D721Med (cell line): ENCODE measurements around the gene ZNF311.

Source experiments
- DNase-seq: peaks from one replicate; pipeline ENCODE4 v3.0.0; 2011; ENCODE audit warnings: low spot score; ENCODE audit not compliant: insufficient read length
- FAIRE-seq: peaks from 2 replicates; lab custom pipeline; 2011; peaks lifted over from hg19 to GRCh38; lab: Jason Lieb, UNC
- TF ChIP-seq, protein P1 (sequence below): IDR thresholded peaks from 2 replicates; pipeline ENCODE4 v1.5.1; 2012; ENCODE audit warnings: mild to moderate bottlenecking, control low read depth; ENCODE audit not compliant: insufficient read depth; ENCODE audit errors: missing control alignments

The ZNF311 gene

DNA sequence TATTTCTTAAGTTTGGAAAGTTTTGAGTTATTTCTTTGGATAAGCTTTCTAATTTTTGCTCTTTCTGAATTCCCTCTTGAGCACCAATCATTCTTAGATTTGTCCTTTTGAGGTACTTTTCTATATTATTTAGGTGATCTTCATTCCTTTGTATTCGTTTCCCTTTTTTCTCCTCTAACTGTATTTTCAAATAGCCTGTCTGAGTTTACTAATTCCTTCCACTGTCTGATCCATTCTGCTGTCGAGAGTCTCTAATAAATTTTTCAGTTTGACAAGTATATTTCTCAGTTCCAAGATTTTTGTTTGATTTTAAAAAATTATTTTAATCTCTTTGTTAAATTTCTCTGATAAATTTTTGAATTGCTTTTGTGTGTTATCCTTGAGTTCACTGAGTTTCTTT lies 16.3 kb upstream of the ZNF311 start:
- FAIRE-seq (no peak), DNase-seq (no peak)

DNA sequence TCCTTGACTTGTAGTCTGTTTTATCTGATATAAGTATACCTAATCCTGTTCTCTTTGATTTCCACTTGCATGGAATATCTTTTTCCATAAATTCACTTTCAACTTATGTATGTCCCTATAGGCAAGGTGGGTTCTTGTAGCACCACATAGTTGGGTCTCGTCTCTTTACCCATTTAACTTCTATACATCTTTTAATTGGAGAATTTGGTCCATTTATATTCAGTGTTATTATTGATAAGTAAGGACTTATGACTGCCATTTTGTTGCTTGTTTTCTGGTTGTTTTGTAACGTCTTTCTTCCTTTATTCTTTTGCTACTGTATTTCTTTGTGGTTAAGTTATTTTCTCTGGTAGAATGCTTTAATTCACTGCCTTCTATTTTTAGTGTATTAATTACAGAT lies 14.5 kb upstream of the ZNF311 start:
- TF ChIP-seq, protein P1, sequence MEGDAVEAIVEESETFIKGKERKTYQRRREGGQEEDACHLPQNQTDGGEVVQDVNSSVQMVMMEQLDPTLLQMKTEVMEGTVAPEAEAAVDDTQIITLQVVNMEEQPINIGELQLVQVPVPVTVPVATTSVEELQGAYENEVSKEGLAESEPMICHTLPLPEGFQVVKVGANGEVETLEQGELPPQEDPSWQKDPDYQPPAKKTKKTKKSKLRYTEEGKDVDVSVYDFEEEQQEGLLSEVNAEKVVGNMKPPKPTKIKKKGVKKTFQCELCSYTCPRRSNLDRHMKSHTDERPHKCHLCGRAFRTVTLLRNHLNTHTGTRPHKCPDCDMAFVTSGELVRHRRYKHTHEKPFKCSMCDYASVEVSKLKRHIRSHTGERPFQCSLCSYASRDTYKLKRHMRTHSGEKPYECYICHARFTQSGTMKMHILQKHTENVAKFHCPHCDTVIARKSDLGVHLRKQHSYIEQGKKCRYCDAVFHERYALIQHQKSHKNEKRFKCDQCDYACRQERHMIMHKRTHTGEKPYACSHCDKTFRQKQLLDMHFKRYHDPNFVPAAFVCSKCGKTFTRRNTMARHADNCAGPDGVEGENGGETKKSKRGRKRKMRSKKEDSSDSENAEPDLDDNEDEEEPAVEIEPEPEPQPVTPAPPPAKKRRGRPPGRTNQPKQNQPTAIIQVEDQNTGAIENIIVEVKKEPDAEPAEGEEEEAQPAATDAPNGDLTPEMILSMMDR: no peak
- DNase-seq (no peak), FAIRE-seq (no peak)

More for the DNA sequence above, 16.3 kb upstream of the ZNF311 start:
- TF ChIP-seq, protein P1: no peak

DNA sequence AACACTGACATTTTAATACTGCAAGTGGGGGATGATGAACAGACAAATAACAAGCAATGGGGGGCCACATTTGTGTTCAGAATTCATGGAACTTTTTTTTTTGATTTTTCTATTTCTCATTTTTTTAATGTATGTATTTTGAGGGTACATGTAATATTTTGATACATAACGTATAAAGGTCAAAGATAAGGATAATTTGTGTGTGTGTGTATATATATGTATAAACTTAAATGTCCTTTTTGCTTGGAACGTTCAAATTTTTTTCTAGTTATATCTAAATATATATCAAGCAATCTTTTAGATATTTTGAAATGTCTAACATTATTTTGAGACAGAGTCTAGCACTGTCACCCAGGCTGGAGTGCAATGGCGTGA lies 12.3 kb upstream of the ZNF311 start:
- no peak for DNase-seq
- TF ChIP-seq, protein P1: no peak
- no peak for FAIRE-seq

DNA sequence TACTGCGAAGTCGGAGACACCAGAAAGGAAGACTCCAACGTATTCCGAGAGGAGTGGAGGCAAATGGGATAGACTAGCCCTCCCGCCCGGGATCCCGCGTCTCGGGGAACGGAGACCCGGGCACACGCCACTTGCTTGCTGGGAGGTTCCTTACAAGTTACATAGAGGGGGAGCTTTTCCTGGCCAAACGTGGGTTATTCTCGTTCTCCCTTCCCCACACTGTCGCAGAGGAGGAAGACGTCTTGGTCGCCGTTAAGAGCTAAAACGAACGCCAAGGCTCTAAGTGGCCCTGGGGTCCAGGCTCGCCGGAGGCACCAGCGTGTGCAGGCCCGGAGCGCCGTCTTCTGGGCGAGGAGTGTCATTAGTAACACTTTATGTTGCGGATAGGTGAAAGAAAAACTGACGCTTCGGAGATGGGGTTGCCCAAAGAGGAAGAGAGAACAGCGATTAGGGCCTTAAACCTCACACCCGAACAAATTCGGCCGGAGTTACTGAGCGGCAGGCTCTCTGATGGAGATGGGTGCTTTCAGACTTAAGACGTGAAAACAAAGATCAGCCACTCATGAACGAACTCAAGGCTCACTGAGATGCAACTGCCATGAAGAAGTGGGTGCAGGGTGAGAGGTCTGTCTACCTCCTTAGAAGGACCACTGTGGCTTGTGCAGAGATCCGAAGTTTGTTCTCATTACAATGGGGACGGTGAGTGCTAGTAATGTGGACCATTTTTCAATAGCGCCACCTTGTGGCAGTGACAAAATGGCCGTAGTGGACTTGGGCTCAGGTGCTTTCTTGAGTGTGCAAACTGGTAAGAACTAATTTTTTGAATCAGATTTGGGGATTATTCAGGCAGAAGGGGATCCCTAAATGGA lies 11.7 kb upstream of the ZNF311 start:
- DNase-seq (peak; percentile 36), FAIRE-seq (no peak)
- TF ChIP-seq, protein P1: peak; percentile 86

DNA sequence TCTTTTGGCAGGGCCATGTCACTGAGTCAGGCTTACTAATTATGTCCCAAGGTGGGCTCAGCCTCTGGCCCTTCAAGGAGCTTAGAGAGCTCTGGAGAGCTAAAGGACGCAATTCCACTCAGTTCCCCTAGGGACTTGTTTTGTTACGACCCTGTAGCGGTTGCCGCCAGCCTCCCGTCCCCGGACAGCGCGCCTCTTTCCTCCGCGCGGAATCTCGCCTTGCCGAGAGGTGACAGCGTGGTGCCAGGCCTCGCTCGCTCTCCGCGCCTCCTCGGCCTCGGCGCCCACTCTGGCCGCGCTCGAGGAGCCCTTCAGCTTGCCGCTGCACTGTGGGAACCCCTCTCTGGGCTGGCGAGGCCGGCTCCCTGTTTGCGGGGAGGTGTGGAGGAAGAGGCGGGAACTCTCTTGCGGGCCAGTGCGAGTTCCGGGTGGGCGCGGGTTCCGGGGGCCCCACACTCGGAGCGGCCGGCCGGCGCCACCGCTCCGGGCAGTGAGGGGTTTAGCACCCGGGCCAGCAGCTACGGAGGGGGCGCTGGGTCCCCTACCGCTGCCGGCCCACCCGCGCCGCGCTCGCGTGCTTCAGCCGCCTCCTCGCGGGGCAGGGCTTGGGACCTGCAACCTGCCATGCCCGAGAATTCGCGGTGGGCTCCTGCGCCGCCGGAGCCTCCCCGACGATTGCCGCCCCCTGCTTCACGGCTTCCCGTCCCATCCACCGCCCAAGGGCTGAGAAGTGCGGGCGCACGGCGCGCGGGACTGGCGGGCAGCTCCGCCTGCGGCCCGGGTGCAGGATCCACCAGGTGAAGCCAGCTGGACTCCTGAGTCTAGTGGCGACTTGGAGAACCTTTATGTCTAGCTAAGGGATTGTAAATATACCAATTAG lies 9.9 kb upstream of the ZNF311 start:
- no peak for FAIRE-seq
- TF ChIP-seq, protein P1: no peak
- DNase-seq: no peak

DNA sequence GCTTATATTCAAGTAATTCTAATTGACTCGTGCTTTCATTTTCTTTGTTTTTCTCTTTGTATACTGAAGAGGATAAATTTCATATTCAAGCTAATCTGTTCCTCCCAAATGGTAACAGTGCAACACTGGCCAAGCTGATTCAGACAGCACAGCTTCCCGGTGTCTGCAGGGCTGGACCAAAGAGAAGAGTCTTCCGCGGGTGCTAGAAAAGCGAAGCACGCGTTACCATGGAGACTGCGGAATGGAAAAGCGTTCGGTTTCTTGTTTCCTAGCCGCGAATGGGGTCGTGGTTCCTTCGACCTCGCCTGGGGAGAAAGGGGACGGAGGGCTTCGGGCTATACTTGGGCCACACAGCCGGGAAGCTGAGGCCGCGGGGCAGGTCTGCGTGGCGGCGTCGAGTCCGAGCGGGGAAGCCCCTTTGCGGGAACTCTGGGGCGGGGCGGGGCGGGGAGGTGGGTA lies 6.2 kb upstream of the ZNF311 start:
- no peak for DNase-seq
- FAIRE-seq: no peak
- TF ChIP-seq, protein P1: no peak
